K562 (cell line): ENCODE results near the gene SKAP1. TPM values are rescaled to one million over a fixed set of nuclear protein-coding genes. Genes with fewer than 3 reads are reported as not detected.
A peak's percentile ranks its signal among the peaks of the same experiment; 100 is the strongest.

Experiments used
- ATAC-seq: fragments of 200-7000 bp; cut with Tn5 transposase; 3 replicates; pipeline ENCODE4 v1.9.1; 2020; ENCODE audit warnings: moderate library complexity
- BruUV-seq: library from RNA; stranded (reverse); fragments of 400-500 nt; replicated peaks from 2 replicates; lab custom pipeline; 2021; lab: Mats Ljungman, UMichigan
- CTCF ChIA-PET: fragments of 300-600 bp; formaldehyde crosslinking; extraction: SDS; loops from one replicate; lab custom pipeline; 2021; ENCODE audit warnings: low intra/inter-chr PET ratio; lab: Yijun Ruan, JAX
- POLR2A ChIA-PET: fragments of 300-600, 350-650 bp; sonication (Branson Sonifier 250); formaldehyde crosslinking; extraction: SDS; loops from one replicate; lab custom pipeline; 2021; ENCODE audit warnings: antibody characterized with exemption, inconsistent platforms; lab: Yijun Ruan, JAX
- DNase-seq, 4 experiments: peaks; one replicate each; pipeline versions ENCODE4 v3.0.0 to v3.0.0-alpha.2; 2011 to 2018; ENCODE audit warnings: low spot score in 3 of 4, mixed read lengths in 3 of 4; ENCODE audit errors: extremely low read depth in 1 of 4
- FAIRE-seq: peaks from 2 replicates; lab custom pipeline; 2011; peaks lifted over from hg19 to GRCh38; lab: Jason Lieb, UNC
- H2AFZ ChIP-seq: 2 replicates; pipeline ENCODE4 v1.6.0; 2011; ENCODE audit warnings: low read depth, low read length, control low read depth, inconsistent platforms
- H3K27ac ChIP-seq: fragments of 200-600 bp; 3 replicates; pipeline ENCODE4 v1.8.0; 2011; ENCODE audit warnings: low read depth, mild to moderate bottlenecking, control low read depth, inconsistent platforms, low read length, moderate library complexity, mixed read lengths; ENCODE audit errors: extremely low read depth
- H3K27me3 ChIP-seq, 2 experiments: fragments of 300-600 bp in 1 of 2; 2 replicates in 1 of 2; 3 replicates in 1 of 2; pipeline versions ENCODE4 v1.6.0 to v1.8.0; 2011; ENCODE audit warnings: inconsistent platforms in 2 of 2, low read length in 2 of 2, mild to moderate bottlenecking in 1 of 2, mixed read lengths in 1 of 2, moderate library complexity in 1 of 2; ENCODE audit not compliant: control insufficient read depth in 2 of 2, insufficient read depth in 2 of 2
- H3K36me3 ChIP-seq: fragments of 300-600 bp; 3 replicates; pipeline ENCODE4 v1.8.0; 2011; ENCODE audit warnings: mild to moderate bottlenecking, low read length, inconsistent platforms; ENCODE audit not compliant: control insufficient read depth, insufficient read depth
- H3K4me1 ChIP-seq, 2 experiments: fragments of 200-600 bp in 1 of 2; replicated peaks in 1 of 2; 2 replicates in 1 of 2; 3 replicates in 1 of 2; pipeline versions ENCODE4 v1.5.1 to v1.8.0; 2011; ENCODE audit warnings: inconsistent platforms in 2 of 2, low read length in 2 of 2, mild to moderate bottlenecking in 1 of 2, mixed read lengths in 1 of 2, moderate library complexity in 1 of 2; ENCODE audit not compliant: control insufficient read depth in 2 of 2, insufficient read depth in 2 of 2
- H3K4me2 ChIP-seq: 2 replicates; pipeline ENCODE4 v1.6.1; 2011; ENCODE audit warnings: low read length, control low read depth, inconsistent platforms, mixed read lengths; ENCODE audit not compliant: insufficient read depth
- H3K4me3 ChIP-seq: fragments of 200-600 bp; sonication (generic), shearing (Covaris generic); 2 replicates; pipeline ENCODE4 v1.5.1; 2016; ENCODE audit warnings: control low read depth, inconsistent platforms
- H3K79me2 ChIP-seq: fragments of 200-600 bp; 3 replicates; pipeline ENCODE4 v1.8.0; 2011; ENCODE audit warnings: low read length, inconsistent platforms; ENCODE audit not compliant: control insufficient read depth, insufficient read depth
- H3K9ac ChIP-seq, 2 experiments: 2 replicates each; pipeline versions ENCODE4 v1.6.0 to v1.6.1; 2011; ENCODE audit warnings: low read depth in 2 of 2, low read length in 2 of 2, control low read depth in 1 of 2, inconsistent platforms in 1 of 2, mild to moderate bottlenecking in 1 of 2, mixed read lengths in 1 of 2; ENCODE audit not compliant: insufficient read depth in 1 of 2
- H3K9me1 ChIP-seq: one replicate; pipeline ENCODE4 v1.6.0; 2011; ENCODE audit warnings: inconsistent platforms, mild to moderate bottlenecking, low read length, moderate library complexity; ENCODE audit not compliant: control insufficient read depth, insufficient read depth
- H3K9me3 ChIP-seq: replicated peaks from 2 replicates; pipeline ENCODE4 v1.5.1; 2011; ENCODE audit warnings: low read depth, low read length, inconsistent platforms; ENCODE audit not compliant: control insufficient read depth, insufficient read depth
- H4K20me1 ChIP-seq: replicated peaks from 2 replicates; pipeline ENCODE4 v1.6.1; 2011; ENCODE audit warnings: low read length, inconsistent platforms, mixed read lengths; ENCODE audit not compliant: control insufficient read depth, insufficient read depth
- BRCA1 ChIP-seq, 2 experiments: fragments of 450-650 bp in 1 of 2; sonication (generic) in 1 of 2; formaldehyde crosslinking in 1 of 2; IDR thresholded peaks; 2 replicates each; pipeline versions ENCODE4 v1.5.0 to v1.6.1; 2017 to 2020; ENCODE audit warnings: mild to moderate bottlenecking in 1 of 2, missing genetic modification reagents in 1 of 2
- CTBP1 ChIP-seq: fragments of 450-650 bp; IDR thresholded peaks from 2 replicates; pipeline ENCODE4 v1.6.1; 2016; ENCODE audit warnings: borderline replicate concordance
- HNRNPL ChIP-seq: fragments of 200-400 bp; formaldehyde crosslinking; IDR thresholded peaks from 2 replicates; pipeline ENCODE4 v1.6.1; 2017; ENCODE audit warnings: low read depth, mild to moderate bottlenecking, low read length
- KDM1A ChIP-seq, 2 experiments: fragments of 450-650 bp; IDR thresholded peaks; 2 replicates each; pipeline ENCODE4 v1.6.1; 2016; ENCODE audit warnings: mild to moderate bottlenecking in 2 of 2
- LEF1 ChIP-seq: fragments of 450-650 bp; IDR thresholded peaks from 2 replicates; pipeline ENCODE4 v1.6.1; 2016; ENCODE audit warnings: mild to moderate bottlenecking
- TEAD2 ChIP-seq: fragments of 450-650 bp; IDR thresholded peaks from 2 replicates; pipeline ENCODE4 v1.6.1; 2016; ENCODE audit warnings: missing genetic modification characterization, control low read depth, missing compliant biosample characterization
- YY1 ChIP-seq, 3 experiments: IDR thresholded peaks; 2 replicates each; pipeline ENCODE4 v1.6.1; 2011; ENCODE audit warnings: low read length in 2 of 3, mild to moderate bottlenecking in 2 of 3, moderate library complexity in 2 of 3, borderline replicate concordance in 1 of 3, control low read depth in 1 of 3, low read depth in 1 of 3; ENCODE audit not compliant: insufficient read depth in 3 of 3, insufficient replicate concordance in 2 of 3, control insufficient read depth in 1 of 3, insufficient read length in 1 of 3; ENCODE audit errors: extremely low read depth in 1 of 3
- ZNF134 ChIP-seq: fragments of 250-450 bp; sonication (Bioruptor Pico); conservative IDR thresholded peaks from 2 replicates; pipeline ENCODE4 v1.4.0; 2020
- ZNF146 ChIP-seq: IDR thresholded peaks from one replicate; pipeline ENCODE4 v1.6.1; 2018; ENCODE audit warnings: missing compliant biosample characterization; ENCODE audit not compliant: unreplicated experiment
- ZNF75A ChIP-seq: fragments of 450-650 bp; formaldehyde crosslinking; IDR thresholded peaks from 2 replicates; pipeline ENCODE4 v1.4.0; 2020; ENCODE audit warnings: mild to moderate bottlenecking
- WGBS: fragments of 100-300 bp; shearing (Covaris generic); methylation state at CpG from one replicate; pipeline ENCODE4 v1.1.6; 2016; ENCODE audit warnings: low coverage, mixed read lengths; ENCODE audit not compliant: insufficient coverage; ENCODE audit errors: missing lambda C conversion rate; 5-methylcytosine and 5-hydroxymethylcytosine counted together
- in situ Hi-C: fragments of 300-500 bp; cut with MboI; formaldehyde crosslinking; loops from 4 replicates; pipeline ENCODE4 v1.15.0; 2018; ENCODE audit warnings: inconsistent platforms, mixed read lengths
- intact Hi-C: fragments of 100-400 bp; cut with micrococcal nuclease; formaldehyde crosslinking; loops from 2 replicates; pipeline ENCODE4 v1.14.2; 2022
- polyA plus RNA-seq, 8 experiments: library from polyadenylated mRNA; depleted of rRNA in 4 of 8; stranded (reverse) in 5 of 8; unstranded in 3 of 8; fragments of >200 nt; fragmentation: Nextera tagmentation in 2 of 8; fragmentation: Illumina TruSeq in 1 of 8; extraction: Ambion mirVana in 2 of 8; extraction: Trizol in 1 of 8; gene quantifications; 2 replicates each; pipeline versions ENCODE4 v1.2.1 to v1.2.3, GENCODE V29; 2011 to 2014; ENCODE audit warnings: inconsistent platforms in 1 of 8, missing spikeins in 1 of 8
- total RNA-seq, 7 experiments: library from RNA; depleted of rRNA in 6 of 7; stranded (reverse); fragments of >200 nt in 6 of 7; fragmentation: Illumina TruSeq in 2 of 7; extraction: Trizol in 2 of 7; gene quantifications; 2 replicates each; pipeline versions ENCODE4 v1.2.1 to v1.2.3, GENCODE V29; 2011 to 2021; ENCODE audit warnings: low replicate concordance in 1 of 7
- TF ChIP-seq, protein P1 (sequence below): fragments of 150-350 bp; IDR thresholded peaks from 2 replicates; pipeline ENCODE4 v1.6.1; 2014; ENCODE audit warnings: low read depth, mild to moderate bottlenecking, low read length, borderline replicate concordance
- TF ChIP-seq, protein P2 (sequence below): fragments of 450-650 bp; conservative IDR thresholded peaks from 2 replicates; pipeline ENCODE4 v1.6.1; 2016; ENCODE audit warnings: missing genetic modification characterization, low read depth, mild to moderate bottlenecking, missing compliant biosample characterization, moderate library complexity

SKAP1 gene
- total and polyA plus RNA-seq, 9 of the 15 experiments (the other 6 are each of a cell fraction or from before 2014, with no cell fraction given) = 0.06 to 0.80 (median 0.10) TPM; not detected in 4

DNA sequence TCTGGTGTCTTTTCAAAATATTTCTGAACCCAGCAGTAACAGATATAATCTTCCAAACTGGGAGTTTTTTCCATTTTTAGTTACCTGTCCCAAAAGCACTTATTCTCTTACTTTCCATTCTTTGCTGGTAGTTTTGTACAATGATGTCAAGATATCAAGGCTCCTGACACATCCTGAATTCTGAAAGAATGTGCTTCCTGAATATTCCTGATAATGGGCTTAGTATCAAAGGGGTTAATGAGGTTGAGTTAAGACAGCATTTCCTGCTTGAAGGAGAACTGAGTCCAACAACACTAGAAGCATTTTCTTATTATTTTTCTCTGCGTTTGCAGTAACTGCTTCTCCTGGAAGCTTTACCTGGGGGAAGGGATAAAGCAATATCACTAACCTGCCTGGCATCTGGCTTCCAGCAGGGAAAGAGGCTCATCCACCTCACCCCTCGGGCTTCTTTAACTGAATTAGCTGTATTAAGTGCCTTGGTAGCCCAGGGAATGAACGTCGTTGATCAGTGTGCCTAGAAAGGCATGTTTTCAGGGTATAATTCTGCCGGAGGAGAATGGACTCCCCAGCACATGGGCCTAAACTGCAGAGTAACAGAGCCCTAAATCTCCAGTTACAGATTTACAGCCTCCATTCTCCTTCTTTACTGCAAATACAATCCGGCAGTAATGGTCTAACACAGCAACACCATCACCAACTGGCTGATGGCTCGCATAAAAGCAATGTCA, 188.1 kb downstream of the SKAP1 start (continued):
- TF ChIP-seq YY1 (IDR thresholded peaks at IDR 0.05; ENCODE audit: borderline replicate concordance in 1 of 3, control insufficient read depth in 1 of 3, extremely low read depth in 1 of 3, insufficient read depth in 3 of 3, insufficient read length in 1 of 3, insufficient replicate concordance in 2 of 3, low read depth in 1 of 3, low read length in 2 of 3) (no peak), TEAD2 (tag) (no peak)

GRCh38 chr17:48241131-48241591, 188.9 kb downstream of the SKAP1 start:
- peak; percentile 95 for FAIRE-seq
- Histone ChIP-seq H3K36me3 (no peaks in the 10 kb centered on the region; the same call in 2 of the 3 replicates), H3K9me3 (no peaks in the 10 kb centered on the region), H3K27ac (peak overlapping the region; percentile 74), H3K4me2 (peak overlapping the region; percentile 47), H3K79me2 (no peaks in the 10 kb centered on the region), H4K20me1 (no peaks in the 10 kb centered on the region), H3K4me1 (peaks cover 12 to 74% of the 10 kb centered on the region in 2 experiments), H3K4me3 (no peak overlapping the region), H2AFZ (peak overlapping the region; percentile 88), H3K27me3 (no peaks in the 10 kb centered on the region), H3K9ac (peak overlapping the region in 1 of 2 experiments; percentile 36; a peak in 1 of 4 replicates), H3K9me1 (no peaks in the 10 kb centered on the region)
- peak; percentile 52 to 91 (median 68) for DNase-seq
- ChIA-PET POLR2A (interaction anchor here (1.4 kb wide), 2 partner anchors 9 to 14 kb away, joined by 3 to 6 read pairs; no protein-coding TSS in a partner anchor), CTCF (no interaction called here)
- BruUV-seq = no TSS peak
- WGBS = 0% methylated on average over 1 of the region's 1 CpG
- peak; percentile 90 for ATAC-seq
- in situ Hi-C loops (no loop called here), intact Hi-C loops (no loop called here)
- TF ChIP-seq CTBP1 (peak; percentile 23; the same call in 1 of the 2 replicates), BRCA1 (IDR thresholded peaks at IDR 0.05) (no peak), BRCA1 (CRISPR knock-in tag; IDR thresholded peaks at IDR 0.05) (no peak), ZNF75A (no peak), LEF1 (peak; percentile 43; the same call in 1 of the 2 replicates), ZNF146 (CRISPR knock-in tag) (no peak), KDM1A (IDR thresholded peaks at IDR 0.05) (no peak), ZNF134 (CRISPR knock-in tag) (0 out of 2 replicates have a peak, but pooled peaks have one; percentile 28), HNRNPL (no peak)
- TF ChIP-seq, protein P1, sequence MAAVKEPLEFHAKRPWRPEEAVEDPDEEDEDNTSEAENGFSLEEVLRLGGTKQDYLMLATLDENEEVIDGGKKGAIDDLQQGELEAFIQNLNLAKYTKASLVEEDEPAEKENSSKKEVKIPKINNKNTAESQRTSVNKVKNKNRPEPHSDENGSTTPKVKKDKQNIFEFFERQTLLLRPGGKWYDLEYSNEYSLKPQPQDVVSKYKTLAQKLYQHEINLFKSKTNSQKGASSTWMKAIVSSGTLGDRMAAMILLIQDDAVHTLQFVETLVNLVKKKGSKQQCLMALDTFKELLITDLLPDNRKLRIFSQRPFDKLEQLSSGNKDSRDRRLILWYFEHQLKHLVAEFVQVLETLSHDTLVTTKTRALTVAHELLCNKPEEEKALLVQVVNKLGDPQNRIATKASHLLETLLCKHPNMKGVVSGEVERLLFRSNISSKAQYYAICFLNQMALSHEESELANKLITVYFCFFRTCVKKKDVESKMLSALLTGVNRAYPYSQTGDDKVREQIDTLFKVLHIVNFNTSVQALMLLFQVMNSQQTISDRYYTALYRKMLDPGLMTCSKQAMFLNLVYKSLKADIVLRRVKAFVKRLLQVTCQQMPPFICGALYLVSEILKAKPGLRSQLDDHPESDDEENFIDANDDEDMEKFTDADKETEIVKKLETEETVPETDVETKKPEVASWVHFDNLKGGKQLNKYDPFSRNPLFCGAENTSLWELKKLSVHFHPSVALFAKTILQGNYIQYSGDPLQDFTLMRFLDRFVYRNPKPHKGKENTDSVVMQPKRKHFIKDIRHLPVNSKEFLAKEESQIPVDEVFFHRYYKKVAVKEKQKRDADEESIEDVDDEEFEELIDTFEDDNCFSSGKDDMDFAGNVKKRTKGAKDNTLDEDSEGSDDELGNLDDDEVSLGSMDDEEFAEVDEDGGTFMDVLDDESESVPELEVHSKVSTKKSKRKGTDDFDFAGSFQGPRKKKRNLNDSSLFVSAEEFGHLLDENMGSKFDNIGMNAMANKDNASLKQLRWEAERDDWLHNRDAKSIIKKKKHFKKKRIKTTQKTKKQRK = no peak
- TF ChIP-seq, protein P2, sequence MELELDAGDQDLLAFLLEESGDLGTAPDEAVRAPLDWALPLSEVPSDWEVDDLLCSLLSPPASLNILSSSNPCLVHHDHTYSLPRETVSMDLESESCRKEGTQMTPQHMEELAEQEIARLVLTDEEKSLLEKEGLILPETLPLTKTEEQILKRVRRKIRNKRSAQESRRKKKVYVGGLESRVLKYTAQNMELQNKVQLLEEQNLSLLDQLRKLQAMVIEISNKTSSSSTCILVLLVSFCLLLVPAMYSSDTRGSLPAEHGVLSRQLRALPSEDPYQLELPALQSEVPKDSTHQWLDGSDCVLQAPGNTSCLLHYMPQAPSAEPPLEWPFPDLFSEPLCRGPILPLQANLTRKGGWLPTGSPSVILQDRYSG (tag) = 0 out of 2 replicates have a peak, but pooled peaks have one; percentile 53
